DND-41 (cell line): ENCODE data around the gene MTMR2.

Source experiments
- ATAC-seq: fragments of 200-7000 bp; cut with Tn5 transposase; 3 replicates; pipeline ENCODE4 v1.9.1; 2021; ENCODE audit warnings: low read depth; ENCODE audit not compliant: insufficient read depth
- DNase-seq: peaks from one replicate; pipeline ENCODE4 v3.0.0-alpha.2; 2020
- H2AFZ ChIP-seq: 2 replicates; pipeline ENCODE4 v1.6.0; 2012; ENCODE audit warnings: low read depth, low read length
- H3K27ac ChIP-seq: 2 replicates; pipeline ENCODE4 v1.5.1; 2012; ENCODE audit warnings: low read length, inconsistent platforms
- H3K27me3 ChIP-seq: fragments of 200-600 bp; sonication (generic); 2 replicates; pipeline ENCODE4 v1.6.0; 2012; ENCODE audit warnings: low read length, mild to moderate bottlenecking, inconsistent platforms; ENCODE audit not compliant: insufficient read depth, poor library complexity
- H3K36me3 ChIP-seq: 2 replicates; pipeline ENCODE4 v1.5.1; 2012; ENCODE audit warnings: low read length, inconsistent platforms; ENCODE audit not compliant: insufficient read depth
- H3K4me1 ChIP-seq: 2 replicates; pipeline ENCODE4 v1.5.1; 2012; ENCODE audit warnings: mild to moderate bottlenecking, low read length; ENCODE audit not compliant: insufficient read depth
- H3K4me2 ChIP-seq: 2 replicates; pipeline ENCODE4 v1.6.0; 2012; ENCODE audit warnings: mild to moderate bottlenecking, moderate library complexity, low read length, inconsistent platforms; ENCODE audit not compliant: insufficient read depth
- H3K4me3 ChIP-seq, 2 experiments: fragments of 200-600 bp in 1 of 2; shearing (Covaris generic) in 1 of 2; 2 replicates each; pipeline ENCODE4 v1.5.1; 2012 to 2016; ENCODE audit warnings: inconsistent platforms in 2 of 2, low read length in 2 of 2, mild to moderate bottlenecking in 2 of 2, low read depth in 1 of 2, moderate library complexity in 1 of 2
- H3K79me2 ChIP-seq: 2 replicates; pipeline ENCODE4 v1.6.0; 2012; ENCODE audit warnings: low read length, inconsistent platforms; ENCODE audit not compliant: insufficient read depth
- H3K9ac ChIP-seq: 2 replicates; pipeline ENCODE4 v1.6.0; 2012; ENCODE audit warnings: low read depth, mild to moderate bottlenecking, inconsistent platforms, low read length, moderate library complexity
- H3K9me3 ChIP-seq: 2 replicates; pipeline ENCODE4 v1.5.1; 2012; ENCODE audit warnings: low read length, moderate library complexity, mild to moderate bottlenecking, inconsistent platforms; ENCODE audit not compliant: insufficient read depth, severe bottlenecking
- H4K20me1 ChIP-seq: 2 replicates; pipeline ENCODE4 v1.6.0; 2012; ENCODE audit warnings: low read length; ENCODE audit not compliant: insufficient read depth
- CTCF ChIP-seq: IDR thresholded peaks from 2 replicates; pipeline ENCODE4 v1.5.1; 2012; ENCODE audit warnings: borderline replicate concordance, low read length, moderate library complexity, mild to moderate bottlenecking; ENCODE audit not compliant: poor library complexity, severe bottlenecking; ENCODE audit errors: extremely low read depth
- EZH2 ChIP-seq: IDR thresholded peaks from 3 replicates; pipeline ENCODE4 v1.6.1; 2012; ENCODE audit warnings: borderline replicate concordance, low read depth, mild to moderate bottlenecking, moderate library complexity, low read length, inconsistent platforms; ENCODE audit not compliant: severe bottlenecking

The MTMR2 gene

GRCh38 chr11:95888852-95889251, 35.1 kb downstream of the MTMR2 start:
- Histone ChIP-seq H3K4me3 (no peak overlapping the region), H3K4me2 (no peak overlapping the region), H3K9ac (no peak overlapping the region), H3K4me1 (no peaks in the 10 kb centered on the region), H3K36me3 (peaks cover 19% of the 10 kb centered on the region), H4K20me1 (no peaks in the 10 kb centered on the region; the same call in 1 of the 2 replicates), H3K27me3 (no peaks in the 10 kb centered on the region), H3K79me2 (peaks cover 15% of the 10 kb centered on the region; the same call in 1 of the 2 replicates), H3K9me3 (no peaks in the 10 kb centered on the region), H3K27ac (no peak overlapping the region), H2AFZ (no peak overlapping the region)
- no peak for DNase-seq
- peak; percentile 68; the same call in 2 of the 3 replicates for ATAC-seq
- TF ChIP-seq CTCF = no peak
- no peak for TF ChIP-seq EZH2

GRCh38 chr11:95888439-95888838, 35.5 kb downstream of the MTMR2 start:
- DNase-seq (no peak), ATAC-seq (no peak)
- peaks cover 10% of the 10 kb centered on the region; the same call in 1 of the 2 replicates for H3K79me2 ChIP-seq
- H3K9me3 ChIP-seq = no peaks in the 10 kb centered on the region
- no peaks in the 10 kb centered on the region for H3K27me3 ChIP-seq
- H4K20me1 ChIP-seq = no peaks in the 10 kb centered on the region
- H3K9ac ChIP-seq = no peak overlapping the region
- no peak overlapping the region for H3K4me2 ChIP-seq
- no peak overlapping the region for H3K27ac ChIP-seq
- no peak overlapping the region for H2AFZ ChIP-seq
- no peak overlapping the region for H3K4me3 ChIP-seq
- H3K4me1 ChIP-seq = no peaks in the 10 kb centered on the region
- H3K36me3 ChIP-seq = peaks cover 19% of the 10 kb centered on the region
- TF ChIP-seq EZH2 = no peak
- TF ChIP-seq CTCF = no peak

- H3K4me1 ChIP-seq = no peaks in the 10 kb centered on the region
- H3K4me2 ChIP-seq = no peak overlapping the region
- 0 out of 2 replicates have a peak, but pooled peaks cover 6% of the 10 kb centered on the region for H3K79me2 ChIP-seq
- no peak overlapping the region for H3K27ac ChIP-seq
- H4K20me1 ChIP-seq = no peaks in the 10 kb centered on the region
- H3K9ac ChIP-seq = no peak overlapping the region
- no peaks in the 10 kb centered on the region for H3K9me3 ChIP-seq
- ATAC-seq = no peak
- H3K4me3 ChIP-seq = no peak overlapping the region
- TF ChIP-seq CTCF (no peak), EZH2 (no peak)
- H2AFZ ChIP-seq = no peak overlapping the region
- no peak for DNase-seq
- no peaks in the 10 kb centered on the region for H3K27me3 ChIP-seq
- H3K36me3 ChIP-seq = peaks cover 23% of the 10 kb centered on the region
Measured at GRCh38 chr11:95886462-95886861, 37.4 kb downstream of the MTMR2 start.

GRCh38 chr11:95884802-95885201, 39.1 kb downstream of the MTMR2 start:
- H4K20me1 ChIP-seq = no peaks in the 10 kb centered on the region
- peaks cover 23% of the 10 kb centered on the region for H3K36me3 ChIP-seq
- H2AFZ ChIP-seq = no peak overlapping the region
- TF ChIP-seq CTCF (no peak), EZH2 (no peak)
- H3K27me3 ChIP-seq = no peaks in the 10 kb centered on the region
- H3K4me3 ChIP-seq = no peak overlapping the region
- no peaks in the 10 kb centered on the region for H3K79me2 ChIP-seq
- H3K9me3 ChIP-seq = no peaks in the 10 kb centered on the region
- H3K9ac ChIP-seq = no peak overlapping the region
- H3K4me1 ChIP-seq = no peaks in the 10 kb centered on the region
- no peak overlapping the region for H3K4me2 ChIP-seq
- DNase-seq (no peak), ATAC-seq (no peak)
- no peak overlapping the region for H3K27ac ChIP-seq
